Tongue (tissue), 2 donors: ENCODE results near the gene ZNF491. TPM values are rescaled to one million over a fixed set of nuclear protein-coding genes. Genes with fewer than 3 reads are reported as not detected.
A peak's percentile ranks its signal among the peaks of the same experiment; 100 is the strongest.
"Not testable (repeated sequence)": the region's sequence is repeated elsewhere in the genome, so short reads cannot be mapped to it uniquely, and the experiment has no call there.

Experiments used
- DNase-seq: peaks from one replicate; pipeline ENCODE4 v3.0.0-alpha.2; 2015
- total RNA-seq: library from RNA; depleted of rRNA; stranded (reverse); fragments of >200 nt; gene quantifications from one replicate; pipeline ENCODE4 v1.2.3, GENCODE V29; 2014

ZNF491 gene
- total RNA-seq, 1 donor from 2014 or later, result 4.4 TPM

GRCh38 chr19:11806354-11807098 is 8.2 kb downstream of the ZNF491 start:
- DNase-seq, result no peak

- no peak for DNase-seq
Measured at GRCh38 chr19:11807099-11807380, 8.7 kb downstream of the ZNF491 start.

GRCh38 chr19:11813703-11814028 is 15.3 kb downstream of the ZNF491 start:
- DNase-seq, result no peak

GRCh38 chr19:11814029-11814699 is 15.8 kb downstream of the ZNF491 start, which contains the start of gene ZNF440:
Gene ZNF440 (plus strand): TSS chr19:11814273. CDS start chr19:11814448, 175 bp downstream.
- DNase-seq, result peak; percentile 97

- DNase-seq, result peak; percentile 44
Measured at GRCh38 chr19:11814700-11815035, 16.3 kb downstream of the ZNF491 start.

- DNase-seq, result no peak
Measured at GRCh38 chr19:11821474-11822109, 23.3 kb downstream of the ZNF491 start.

GRCh38 chr19:11828957-11829876 is 30.9 kb downstream of the ZNF491 start:
- DNase-seq, result not testable (repeated sequence)

GRCh38 chr19:11832253-11832912 is 34.1 kb downstream of the ZNF491 start:
- DNase-seq, result no peak

GRCh38 chr19:11833541-11833940 is 35.2 kb downstream of the ZNF491 start:
- DNase-seq, result no peak

- not testable (repeated sequence) for DNase-seq
Measured at GRCh38 chr19:11835626-11836066, 37.3 kb downstream of the ZNF491 start.

- no peak for DNase-seq
Measured at GRCh38 chr19:11843722-11844121, 45.4 kb downstream of the ZNF491 start.

- not testable (repeated sequence) for DNase-seq
Measured at GRCh38 chr19:11847615-11848014, 49.3 kb downstream of the ZNF491 start.

GRCh38 chr19:11848200-11848593 is 49.9 kb downstream of the ZNF491 start:
- DNase-seq, result no peak

- peak; percentile 92 for DNase-seq
Measured at GRCh38 chr19:11848594-11849469, 50.5 kb downstream of the ZNF491 start, which contains the start of gene ZNF439. Gene ZNF439 (plus strand): TSS chr19:11848726. CDS start chr19:11848868, 142 bp downstream.

- DNase-seq, result not testable (repeated sequence)
Measured at GRCh38 chr19:11850289-11850688, 52.0 kb downstream of the ZNF491 start.

- DNase-seq, result no peak
Measured at GRCh38 chr19:11853358-11853757, 55.0 kb downstream of the ZNF491 start.

- no peak for DNase-seq
Measured at GRCh38 chr19:11856596-11857250, 58.4 kb downstream of the ZNF491 start.
